ENCODE results near the gene PGM2L1. TPM values are rescaled to one million over a fixed set of nuclear protein-coding genes. Genes with fewer than 3 reads are reported as not detected.

The PGM2L1 gene
- total RNA-seq, 2 donors from 2014 or later: 7.8 to 11.1 TPM

GRCh38 chr11:74412733-74413359 is 14.6 kb upstream of the PGM2L1 start:
- Histone ChIP-seq H3K4me1 (no peaks in the 10 kb centered on the region), H3K9me3 (no peaks in the 10 kb centered on the region), H3K27ac (no peak overlapping the region), H3K9ac (ENCODE audit: low read depth in 2 of 2, low read length in 2 of 2) (no peak overlapping the region), H3K27me3 (no peaks in the 10 kb centered on the region), H3K4me3 (no peak overlapping the region), H3K36me3 (no peaks in the 10 kb centered on the region)
- DNase-seq: no peak
- TF ChIP-seq, protein P1, sequence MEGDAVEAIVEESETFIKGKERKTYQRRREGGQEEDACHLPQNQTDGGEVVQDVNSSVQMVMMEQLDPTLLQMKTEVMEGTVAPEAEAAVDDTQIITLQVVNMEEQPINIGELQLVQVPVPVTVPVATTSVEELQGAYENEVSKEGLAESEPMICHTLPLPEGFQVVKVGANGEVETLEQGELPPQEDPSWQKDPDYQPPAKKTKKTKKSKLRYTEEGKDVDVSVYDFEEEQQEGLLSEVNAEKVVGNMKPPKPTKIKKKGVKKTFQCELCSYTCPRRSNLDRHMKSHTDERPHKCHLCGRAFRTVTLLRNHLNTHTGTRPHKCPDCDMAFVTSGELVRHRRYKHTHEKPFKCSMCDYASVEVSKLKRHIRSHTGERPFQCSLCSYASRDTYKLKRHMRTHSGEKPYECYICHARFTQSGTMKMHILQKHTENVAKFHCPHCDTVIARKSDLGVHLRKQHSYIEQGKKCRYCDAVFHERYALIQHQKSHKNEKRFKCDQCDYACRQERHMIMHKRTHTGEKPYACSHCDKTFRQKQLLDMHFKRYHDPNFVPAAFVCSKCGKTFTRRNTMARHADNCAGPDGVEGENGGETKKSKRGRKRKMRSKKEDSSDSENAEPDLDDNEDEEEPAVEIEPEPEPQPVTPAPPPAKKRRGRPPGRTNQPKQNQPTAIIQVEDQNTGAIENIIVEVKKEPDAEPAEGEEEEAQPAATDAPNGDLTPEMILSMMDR (IDR thresholded peaks at IDR 0.05): no peak
- intact Hi-C loops (cut with DNase I): no loop called here

- H3K36me3 ChIP-seq: no peaks in the 10 kb centered on the region
- no peaks in the 10 kb centered on the region for H3K27me3 ChIP-seq
- no peak overlapping the region for H3K4me3 ChIP-seq
- intact Hi-C loops (cut with DNase I): no loop called here
- TF ChIP-seq, protein P1 (IDR thresholded peaks at IDR 0.05): no peak
- no peak for DNase-seq
- no peaks in the 10 kb centered on the region for H3K4me1 ChIP-seq
- H3K9me3 ChIP-seq: no peaks in the 10 kb centered on the region
- H3K9ac ChIP-seq (ENCODE audit: low read depth in 2 of 2, low read length in 2 of 2): no peak overlapping the region
- no peak overlapping the region for H3K27ac ChIP-seq
These were observed 14.1 kb upstream of the PGM2L1 start for GRCh38 chr11:74412321-74412720.

- Histone ChIP-seq H3K27me3 (no peaks in the 10 kb centered on the region), H3K9ac (ENCODE audit: low read depth in 2 of 2, low read length in 2 of 2) (no peak overlapping the region), H3K4me1 (no peaks in the 10 kb centered on the region), H3K27ac (no peak overlapping the region), H3K36me3 (no peaks in the 10 kb centered on the region), H3K9me3 (no peaks in the 10 kb centered on the region), H3K4me3 (no peak overlapping the region)
- TF ChIP-seq, protein P1 (IDR thresholded peaks at IDR 0.05): no peak
- no peak for DNase-seq
- intact Hi-C loops (cut with DNase I): no loop called here
These were observed 11.4 kb upstream of the PGM2L1 start for GRCh38 chr11:74409633-74410032.

DNA sequence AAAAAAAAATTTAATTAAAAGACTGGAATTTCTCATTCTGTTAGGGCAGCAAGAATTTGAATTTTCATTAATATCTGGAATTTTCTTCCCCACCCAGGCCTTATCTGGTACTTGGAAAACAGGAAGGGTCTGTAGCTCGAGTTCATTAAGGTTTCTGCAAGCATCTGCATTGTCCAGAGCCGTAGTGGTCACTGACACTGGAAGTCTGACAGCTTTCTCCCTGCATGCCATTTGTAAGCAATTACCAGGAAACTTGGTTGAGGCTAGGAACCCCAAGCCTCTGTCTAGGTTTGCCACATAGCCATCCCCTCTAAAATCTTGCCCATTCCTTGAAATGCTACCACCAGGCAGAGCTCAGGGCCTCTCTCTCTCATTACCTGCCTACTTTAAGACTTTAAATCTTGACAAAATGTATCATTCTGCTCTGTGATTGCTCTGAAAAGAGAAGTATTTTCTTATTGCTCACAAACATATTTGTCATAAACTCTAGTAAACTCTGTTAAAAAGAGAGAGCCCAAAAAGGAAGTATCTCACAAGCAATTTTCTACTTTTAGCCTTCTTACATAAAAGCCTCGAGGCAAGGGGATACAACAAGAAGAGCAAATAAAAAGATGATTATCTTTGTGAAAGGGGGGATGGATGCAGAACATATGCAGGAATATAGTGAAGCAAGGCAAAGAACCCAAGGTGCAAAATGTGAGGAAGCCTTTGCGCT is 5.5 kb upstream of the PGM2L1 start:
- Histone ChIP-seq H3K9me3 (no peaks in the 10 kb centered on the region), H3K27me3 (no peaks in the 10 kb centered on the region), H3K9ac (ENCODE audit: low read depth in 2 of 2, low read length in 2 of 2) (no peak overlapping the region), H3K36me3 (no peaks in the 10 kb centered on the region), H3K27ac (no peak overlapping the region), H3K4me3 (no peak overlapping the region), H3K4me1 (no peaks in the 10 kb centered on the region)
- no peak for DNase-seq
- TF ChIP-seq, protein P1 (IDR thresholded peaks at IDR 0.05): no peak
- intact Hi-C loops (cut with DNase I): no loop called here

GRCh38 chr11:74400606-74401005 is 2.4 kb upstream of the PGM2L1 start:
- no peak for DNase-seq
- TF ChIP-seq, protein P1 (IDR thresholded peaks at IDR 0.05): no peak
- no peaks in the 10 kb centered on the region for H3K9me3 ChIP-seq
- no peak overlapping the region for H3K27ac ChIP-seq
- intact Hi-C loops (cut with DNase I): no loop called here
- no peaks in the 10 kb centered on the region for H3K36me3 ChIP-seq
- no peak overlapping the region for H3K9ac ChIP-seq (ENCODE audit: low read depth in 2 of 2, low read length in 2 of 2)
- H3K27me3 ChIP-seq: no peaks in the 10 kb centered on the region
- H3K4me3 ChIP-seq: no peak overlapping the region
- H3K4me1 ChIP-seq: no peaks in the 10 kb centered on the region
